Measurements from ENCODE around the gene CASP2.
A peak's percentile ranks its signal among the peaks of the same experiment; 100 is the strongest.

CASP2 gene

DNA sequence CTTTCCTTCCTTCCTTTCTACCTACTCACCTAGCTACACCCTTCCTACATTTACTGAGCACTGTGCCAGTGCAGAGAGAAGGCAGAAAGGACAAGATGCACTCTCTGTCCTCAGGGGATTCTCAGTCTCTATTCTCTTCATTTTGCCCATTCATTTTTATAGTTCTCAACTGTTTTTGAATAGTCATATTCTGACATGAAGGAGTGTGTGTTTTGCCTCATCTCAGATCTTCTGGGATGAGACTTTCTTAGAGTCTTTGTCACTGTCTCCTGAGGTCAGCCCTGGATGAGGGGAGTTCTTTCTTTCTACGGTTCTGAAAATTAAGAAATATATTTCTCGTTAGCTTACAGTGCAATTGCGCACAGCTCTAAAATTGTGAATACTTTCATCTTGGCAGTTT is 49.1 kb downstream of the CASP2 start:
- no peak for DNase-seq (ENCODE audit: low read depth)

DNA sequence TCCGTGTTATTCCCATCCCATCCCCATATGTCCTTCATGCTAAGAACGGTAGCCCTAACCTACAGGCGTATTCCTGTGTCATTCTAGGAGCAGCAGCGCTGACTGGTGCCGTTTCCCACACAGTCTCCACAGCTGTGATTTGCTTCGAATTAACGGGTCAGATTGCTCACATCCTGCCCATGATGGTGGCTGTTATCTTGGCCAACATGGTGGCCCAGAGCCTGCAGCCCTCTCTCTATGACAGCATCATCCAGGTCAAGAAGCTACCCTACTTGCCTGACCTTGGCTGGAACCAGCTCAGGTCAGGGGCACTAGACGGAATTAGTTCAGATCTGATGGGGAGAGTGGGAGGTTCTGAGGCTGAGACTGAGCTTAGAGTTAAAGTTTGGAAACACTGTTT is 53.7 kb downstream of the CASP2 start:
- no peak for DNase-seq (ENCODE audit: low read depth)

DNA sequence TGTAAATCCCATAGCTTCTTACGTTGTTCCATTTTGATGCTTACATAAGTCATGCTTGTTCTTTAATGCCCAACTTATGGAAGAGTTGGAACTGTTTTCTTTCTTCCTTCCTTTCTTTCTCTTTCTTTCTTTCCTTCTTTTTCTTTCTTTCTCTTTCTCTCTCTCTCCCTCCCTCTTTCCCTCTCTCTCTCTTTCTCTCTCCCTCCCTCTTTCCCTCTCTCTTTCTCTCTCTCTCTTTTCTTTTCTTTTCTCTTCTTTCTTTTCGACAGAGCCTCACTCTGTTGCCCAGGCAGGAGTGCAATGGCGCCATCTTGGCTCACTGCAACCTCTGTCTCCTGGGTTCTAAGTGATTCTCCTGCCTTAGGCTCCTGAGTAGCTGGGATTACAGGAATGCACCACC is 55.4 kb downstream of the CASP2 start:
- no peak for DNase-seq (ENCODE audit: low read depth)

DNA sequence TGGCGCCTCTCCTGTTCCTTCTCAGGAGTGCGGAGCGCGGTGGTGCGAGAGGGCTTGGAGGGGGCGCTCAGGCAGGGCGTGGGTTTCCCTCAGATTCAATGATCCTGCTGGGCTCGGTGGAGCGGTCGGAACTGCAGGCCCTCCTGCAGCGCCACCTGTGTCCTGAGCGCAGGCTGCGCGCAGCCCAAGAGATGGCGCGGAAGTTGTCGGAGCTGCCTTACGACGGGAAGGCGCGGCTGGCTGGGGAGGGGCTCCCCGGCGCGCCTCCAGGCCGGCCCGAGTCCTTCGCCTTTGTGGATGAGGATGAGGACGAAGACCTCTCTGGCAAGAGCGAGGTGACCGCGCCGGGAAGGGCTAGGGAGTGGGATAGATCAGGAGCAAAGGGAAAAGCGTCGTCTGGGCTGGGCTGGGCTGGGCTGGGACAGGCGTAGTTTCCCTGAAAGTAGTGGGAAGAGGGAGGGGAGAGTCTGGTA is 57.3 kb downstream of the CASP2 start:
- peak; percentile 54 for DNase-seq (ENCODE audit: low read depth)

DNA sequence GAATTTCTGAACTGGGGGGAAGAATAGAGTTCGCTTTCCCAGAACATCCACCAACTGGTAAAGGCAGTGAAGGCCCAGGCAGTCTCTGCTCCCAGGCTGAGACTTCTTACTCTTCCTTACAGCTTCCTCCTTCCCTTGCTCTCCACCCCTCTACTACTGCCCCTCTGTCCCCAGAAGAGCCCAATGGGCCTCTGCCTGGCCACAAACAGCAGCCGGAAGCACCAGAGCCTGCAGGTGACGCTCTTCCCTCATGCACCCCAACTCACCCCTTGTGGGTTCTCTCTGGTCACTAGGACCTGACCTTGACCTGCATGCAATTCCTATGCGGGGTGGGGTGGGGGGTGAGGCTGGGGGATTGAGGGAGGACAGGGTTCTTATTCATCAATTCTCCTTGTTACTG is 57.9 kb downstream of the CASP2 start:
- DNase-seq (ENCODE audit: low read depth): no peak

DNA sequence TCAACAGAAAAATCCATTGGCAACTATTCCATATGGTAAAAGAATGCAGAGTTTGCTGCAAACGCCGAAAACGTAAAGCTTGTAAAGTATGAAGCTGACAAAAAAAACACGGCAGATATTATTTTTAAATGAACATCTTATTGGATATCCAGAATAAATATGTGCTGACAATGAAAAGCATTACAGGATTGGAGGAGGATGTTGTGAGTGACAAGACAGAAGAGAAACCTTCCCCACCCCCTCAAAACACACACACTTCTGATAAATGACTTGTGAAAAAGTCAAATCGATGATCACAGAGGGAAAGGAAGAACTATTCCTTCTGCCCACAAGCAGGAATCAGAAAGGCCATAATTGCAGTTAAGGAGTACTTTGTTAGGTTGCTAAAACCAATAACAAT is 59.8 kb downstream of the CASP2 start:
- DNase-seq (ENCODE audit: low read depth): no peak

DNA sequence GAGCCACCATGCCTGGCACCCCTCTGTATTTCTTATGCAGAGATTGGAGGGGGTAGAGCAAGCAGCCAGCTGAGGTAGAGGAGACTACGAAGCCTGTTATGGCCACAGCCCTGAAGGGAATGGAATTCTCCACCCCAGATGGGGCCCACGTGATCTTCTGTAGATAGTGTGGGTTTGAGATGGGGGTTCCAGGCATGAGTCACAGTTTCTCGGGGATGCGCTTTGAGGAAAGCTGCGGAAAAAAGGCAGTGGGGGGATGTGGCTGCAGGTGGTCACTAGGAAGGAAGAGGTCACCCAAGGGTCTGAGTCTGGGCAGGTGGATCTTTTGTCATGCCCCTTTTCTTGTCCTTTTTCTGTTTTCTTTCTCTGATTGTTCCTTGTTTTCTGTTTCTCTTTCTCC is 62.9 kb downstream of the CASP2 start:
- no peak for DNase-seq (ENCODE audit: low read depth)

DNA sequence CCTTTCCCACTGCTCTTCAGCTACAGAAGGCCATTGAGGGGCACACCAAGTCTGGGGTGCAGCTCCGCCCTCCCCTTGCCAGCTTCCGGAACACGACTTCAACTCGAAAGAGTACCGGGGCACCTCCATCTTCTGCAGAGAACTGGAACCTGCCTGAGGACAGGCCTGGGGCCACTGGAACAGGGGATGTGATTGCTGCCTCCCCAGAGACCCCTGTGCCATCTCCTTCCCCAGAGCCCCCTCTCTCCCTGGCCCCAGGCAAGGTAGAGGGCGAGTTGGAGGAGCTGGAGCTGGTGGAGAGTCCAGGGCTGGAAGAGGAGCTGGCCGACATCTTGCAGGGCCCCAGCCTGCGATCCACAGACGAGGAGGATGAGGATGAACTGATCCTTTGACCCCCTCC is 63.4 kb downstream of the CASP2 start:
- DNase-seq (ENCODE audit: low read depth): no peak

DNA sequence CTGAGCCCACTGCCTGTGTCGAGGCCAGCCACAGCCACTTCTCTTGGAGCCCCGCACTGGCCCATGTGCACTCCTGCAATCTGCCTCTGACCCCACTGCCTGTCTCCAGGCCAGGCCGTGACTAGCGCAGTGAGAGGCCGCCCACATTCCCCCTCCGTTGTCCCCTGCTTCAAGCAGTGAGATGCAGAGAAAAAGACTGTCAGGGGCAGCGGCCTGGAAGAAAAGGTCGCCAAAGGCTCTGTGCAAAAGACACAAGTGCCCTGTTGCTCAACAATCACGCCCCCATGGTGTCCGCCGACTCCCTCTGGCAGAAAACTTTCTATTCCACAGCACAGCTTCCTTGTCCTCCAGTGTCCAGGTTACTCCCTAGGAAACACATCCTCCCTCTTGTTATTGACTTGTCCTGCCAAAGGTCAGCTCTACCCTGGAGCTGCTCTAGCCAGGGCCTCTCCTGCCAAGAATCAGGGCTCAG is 64.4 kb downstream of the CASP2 start:
- no peak for DNase-seq (ENCODE audit: low read depth)

DNA sequence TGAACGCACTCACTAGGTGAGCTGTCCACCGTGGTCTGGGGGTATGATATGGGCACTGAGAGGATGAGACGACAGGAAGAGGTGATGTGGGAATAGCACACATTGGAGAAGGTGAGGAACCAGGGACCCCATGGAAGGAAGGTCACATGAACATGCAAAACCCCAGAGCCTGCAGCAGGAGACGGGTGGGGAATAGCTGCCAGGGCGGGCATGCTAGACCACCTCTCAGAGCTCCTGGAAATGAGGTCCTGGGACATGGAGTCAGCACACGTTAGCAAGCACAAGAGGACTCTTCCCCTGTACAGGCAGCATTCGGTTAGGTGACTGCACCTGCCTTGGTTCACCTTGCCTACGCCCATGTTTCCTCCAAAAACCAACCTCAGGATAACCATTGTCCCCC is 66.2 kb downstream of the CASP2 start:
- DNase-seq (ENCODE audit: low read depth): no peak

DNA sequence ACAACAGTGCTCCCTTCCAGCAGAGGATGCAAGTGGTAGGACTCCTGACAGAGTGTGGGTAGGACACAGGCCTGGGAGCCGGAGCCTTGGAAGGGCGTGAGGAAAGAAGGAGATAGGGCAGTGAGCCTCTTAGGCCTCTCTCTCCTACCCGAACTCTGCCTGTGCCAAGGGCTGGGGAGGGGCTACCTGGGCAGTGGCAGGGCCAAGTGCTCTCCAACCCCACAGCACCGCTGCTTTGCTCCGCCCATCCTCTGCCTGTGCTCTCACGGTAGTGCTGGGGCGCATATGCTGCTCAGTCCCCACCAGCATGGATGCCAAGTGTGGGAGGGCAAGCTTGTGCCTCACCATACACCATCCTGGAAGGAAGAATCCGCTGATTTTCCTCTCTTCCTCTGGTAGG is 66.8 kb downstream of the CASP2 start:
- no peak for DNase-seq (ENCODE audit: low read depth)

DNA sequence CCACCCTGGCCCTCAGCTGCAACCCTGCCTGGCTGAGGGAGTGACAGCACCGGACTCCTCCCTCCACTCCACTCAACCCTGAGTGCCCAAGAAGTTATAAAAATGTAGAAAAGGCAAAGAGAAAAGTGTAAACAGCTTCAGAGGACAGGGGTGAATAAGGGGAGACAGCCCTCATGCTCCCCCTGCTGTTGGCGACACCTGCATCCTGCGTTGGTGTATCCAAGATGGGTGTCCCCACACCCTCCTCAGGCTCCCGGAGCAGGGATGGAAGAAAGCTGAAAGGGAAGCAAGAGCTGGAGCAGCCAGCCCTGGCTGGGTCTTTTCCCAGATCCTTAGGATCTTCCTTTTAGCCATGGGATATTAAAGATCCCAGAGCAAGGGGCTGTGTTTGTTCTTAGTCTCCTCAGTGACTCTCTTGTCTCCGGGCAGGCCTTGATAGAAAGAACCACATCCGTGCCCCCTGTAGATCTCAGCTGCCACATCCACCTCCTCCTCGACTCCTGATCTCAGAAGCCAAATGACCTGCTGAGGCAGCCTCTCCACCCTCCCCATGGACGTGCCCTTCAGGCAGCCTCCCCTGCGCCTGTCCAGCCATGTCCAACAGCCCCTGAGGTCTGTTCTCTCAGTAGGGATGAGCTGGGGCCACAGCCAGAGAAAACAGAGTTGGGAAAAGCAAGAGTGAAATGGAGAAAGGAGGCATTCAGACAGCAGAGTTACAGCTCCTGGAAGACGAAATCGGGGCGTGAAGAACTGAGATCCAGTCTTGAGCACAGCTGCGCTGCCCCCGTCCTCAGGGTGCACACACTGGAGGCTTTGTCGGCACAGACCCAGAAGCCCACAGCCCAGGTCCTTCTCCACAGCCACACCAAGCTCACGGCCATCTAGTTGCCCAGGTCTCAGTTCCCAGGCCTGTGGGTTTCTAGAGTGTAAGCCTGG is 67.6 kb downstream of the CASP2 start:
- DNase-seq (ENCODE audit: low read depth): no peak

DNA sequence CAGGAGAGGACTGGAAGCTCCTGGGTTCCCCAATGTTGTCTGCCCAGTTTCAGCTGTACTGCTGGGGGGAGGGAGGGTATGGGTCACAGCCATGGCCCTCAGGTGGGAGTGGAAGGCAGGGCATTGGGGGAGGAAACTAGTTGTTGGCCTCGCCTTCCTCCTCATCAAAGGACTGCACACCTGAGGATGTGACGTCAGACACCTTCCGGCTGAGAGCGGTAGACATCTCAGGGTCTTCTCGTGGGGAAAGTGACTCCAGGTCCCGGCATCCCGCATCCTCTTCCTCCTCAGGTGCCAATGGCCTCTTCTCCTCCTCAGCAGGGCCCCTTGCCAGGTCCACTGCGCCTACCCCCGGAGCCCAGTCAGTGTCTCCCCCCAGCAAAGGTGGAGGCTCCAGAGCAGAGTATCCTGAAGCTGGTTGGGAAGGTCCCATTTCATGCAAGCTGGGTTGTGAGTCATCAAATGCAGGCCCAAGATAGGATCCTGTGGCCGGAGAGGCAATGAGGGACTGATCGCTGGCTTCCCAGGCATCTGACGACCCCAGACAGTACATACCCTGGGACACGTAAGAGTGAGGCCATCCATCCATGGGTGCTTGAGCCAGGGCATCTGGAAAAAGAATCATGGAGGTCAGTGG is 68.4 kb downstream of the CASP2 start:
- DNase-seq (ENCODE audit: low read depth): no peak

All from activated T-cell treated with anti-CD3 and anti-CD28 coated beads for 1 hour (primary cell).